ENCODE results near the gene UBP1. TPM values are rescaled to one million over a fixed set of nuclear protein-coding genes. Genes with fewer than 3 reads are reported as not detected.

Gene UBP1
- total and polyA plus RNA-seq, 4 donors, result 6.8 to 36.9 (median 16.5) TPM

DNA sequence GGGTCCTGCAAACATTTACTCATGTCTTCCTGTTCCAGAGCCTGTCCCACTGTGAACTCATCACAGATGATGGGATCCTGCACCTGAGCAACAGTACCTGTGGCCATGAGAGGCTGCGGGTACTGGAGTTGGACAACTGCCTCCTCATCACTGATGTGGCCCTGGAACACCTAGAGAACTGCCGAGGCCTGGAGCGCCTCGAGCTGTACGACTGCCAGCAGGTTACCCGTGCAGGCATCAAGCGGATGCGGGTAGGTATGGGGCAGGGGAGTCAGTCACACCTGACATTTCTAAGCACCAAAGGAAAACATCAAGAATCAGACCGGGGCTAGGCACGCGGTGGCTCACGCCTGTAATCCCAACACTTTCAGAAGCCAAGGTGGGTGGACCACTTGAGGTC is 56.3 kb downstream of the UBP1 start:
- TF ChIP-seq FOXA2 (IDR thresholded peaks at IDR 0.05) (no peak), NR2F2 (IDR thresholded peaks at IDR 0.05) (no peak), GABPA (IDR thresholded peaks at IDR 0.05 in 1 of 2, conservative IDR thresholded peaks at IDR 0.05 in 1 of 2) (no peak), FOXA1 (IDR thresholded peaks at IDR 0.05) (no peak), TAF1 (conservative IDR thresholded peaks at IDR 0.05) (no peak), HNF4A (conservative IDR thresholded peaks at IDR 0.05) (no peak), EGR1 (IDR thresholded peaks at IDR 0.05; ENCODE audit: low read depth in 2 of 2) (no peak), JUND (IDR thresholded peaks at IDR 0.05) (no peak)
- TF ChIP-seq, protein P1, sequence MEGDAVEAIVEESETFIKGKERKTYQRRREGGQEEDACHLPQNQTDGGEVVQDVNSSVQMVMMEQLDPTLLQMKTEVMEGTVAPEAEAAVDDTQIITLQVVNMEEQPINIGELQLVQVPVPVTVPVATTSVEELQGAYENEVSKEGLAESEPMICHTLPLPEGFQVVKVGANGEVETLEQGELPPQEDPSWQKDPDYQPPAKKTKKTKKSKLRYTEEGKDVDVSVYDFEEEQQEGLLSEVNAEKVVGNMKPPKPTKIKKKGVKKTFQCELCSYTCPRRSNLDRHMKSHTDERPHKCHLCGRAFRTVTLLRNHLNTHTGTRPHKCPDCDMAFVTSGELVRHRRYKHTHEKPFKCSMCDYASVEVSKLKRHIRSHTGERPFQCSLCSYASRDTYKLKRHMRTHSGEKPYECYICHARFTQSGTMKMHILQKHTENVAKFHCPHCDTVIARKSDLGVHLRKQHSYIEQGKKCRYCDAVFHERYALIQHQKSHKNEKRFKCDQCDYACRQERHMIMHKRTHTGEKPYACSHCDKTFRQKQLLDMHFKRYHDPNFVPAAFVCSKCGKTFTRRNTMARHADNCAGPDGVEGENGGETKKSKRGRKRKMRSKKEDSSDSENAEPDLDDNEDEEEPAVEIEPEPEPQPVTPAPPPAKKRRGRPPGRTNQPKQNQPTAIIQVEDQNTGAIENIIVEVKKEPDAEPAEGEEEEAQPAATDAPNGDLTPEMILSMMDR (IDR thresholded peaks at IDR 0.05; ENCODE audit: low read depth, low read length, missing input control), result no peak
- TF ChIP-seq, protein P2, sequence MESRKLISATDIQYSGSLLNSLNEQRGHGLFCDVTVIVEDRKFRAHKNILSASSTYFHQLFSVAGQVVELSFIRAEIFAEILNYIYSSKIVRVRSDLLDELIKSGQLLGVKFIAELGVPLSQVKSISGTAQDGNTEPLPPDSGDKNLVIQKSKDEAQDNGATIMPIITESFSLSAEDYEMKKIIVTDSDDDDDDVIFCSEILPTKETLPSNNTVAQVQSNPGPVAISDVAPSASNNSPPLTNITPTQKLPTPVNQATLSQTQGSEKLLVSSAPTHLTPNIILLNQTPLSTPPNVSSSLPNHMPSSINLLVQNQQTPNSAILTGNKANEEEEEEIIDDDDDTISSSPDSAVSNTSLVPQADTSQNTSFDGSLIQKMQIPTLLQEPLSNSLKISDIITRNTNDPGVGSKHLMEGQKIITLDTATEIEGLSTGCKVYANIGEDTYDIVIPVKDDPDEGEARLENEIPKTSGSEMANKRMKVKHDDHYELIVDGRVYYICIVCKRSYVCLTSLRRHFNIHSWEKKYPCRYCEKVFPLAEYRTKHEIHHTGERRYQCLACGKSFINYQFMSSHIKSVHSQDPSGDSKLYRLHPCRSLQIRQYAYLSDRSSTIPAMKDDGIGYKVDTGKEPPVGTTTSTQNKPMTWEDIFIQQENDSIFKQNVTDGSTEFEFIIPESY (IDR thresholded peaks at IDR 0.05), result no peak
- TF ChIP-seq, protein P3, sequence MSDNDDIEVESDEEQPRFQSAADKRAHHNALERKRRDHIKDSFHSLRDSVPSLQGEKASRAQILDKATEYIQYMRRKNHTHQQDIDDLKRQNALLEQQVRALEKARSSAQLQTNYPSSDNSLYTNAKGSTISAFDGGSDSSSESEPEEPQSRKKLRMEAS (IDR thresholded peaks at IDR 0.05), result no peak
- no peak overlapping the region for H3K27ac ChIP-seq (ENCODE audit: low read depth in 1 of 2, low read length in 2 of 2)
- no peak overlapping the region for H3K4me3 ChIP-seq (ENCODE audit: low read depth in 1 of 3, low read length in 3 of 3)
- H3K27me3 ChIP-seq (ENCODE audit: control insufficient read depth in 4 of 4, insufficient read depth in 4 of 4, low read length in 3 of 4), result no peaks in the 10 kb centered on the region
- H3K9me3 ChIP-seq (ENCODE audit: control insufficient read depth in 4 of 4, low read length in 3 of 4), result no peaks in the 10 kb centered on the region
- 98% methylated on average over 12 of the region's 12 CpGs for WGBS
- DNase-seq (ENCODE audit: low spot score), result no peak
- peaks cover 0 to 18% (median 8%) of the 10 kb centered on the region in 4 donors for H3K36me3 ChIP-seq (ENCODE audit: control insufficient read depth in 4 of 4, insufficient read depth in 3 of 4, low read depth in 1 of 4, low read length in 3 of 4)
- H3K4me1 ChIP-seq (ENCODE audit: control insufficient read depth in 4 of 4, insufficient read depth in 4 of 4, low read length in 3 of 4), result no peaks in the 10 kb centered on the region
- no peak overlapping the region for H3K9ac ChIP-seq (ENCODE audit: low read depth in 1 of 2, low read length in 2 of 2)

DNA sequence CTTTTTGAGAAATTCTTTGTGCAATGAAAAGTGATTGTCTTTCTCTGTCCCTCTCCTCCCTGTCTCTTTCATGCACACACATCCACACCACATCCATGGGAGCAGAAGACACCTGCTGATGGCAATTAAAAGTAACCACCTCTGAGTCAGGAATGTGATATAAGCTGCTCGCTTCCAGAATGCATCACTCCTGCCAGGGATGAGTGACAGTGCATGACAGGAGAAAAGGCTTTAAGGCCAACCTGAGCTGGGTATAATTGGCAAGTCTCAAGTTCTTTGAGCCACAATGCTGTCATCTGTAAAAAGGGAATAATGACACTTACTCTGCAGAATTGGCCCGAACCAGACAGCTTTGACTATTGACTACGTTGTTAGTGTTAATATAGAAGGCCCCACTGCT is 59.6 kb downstream of the UBP1 start:
- no peaks in the 10 kb centered on the region for H3K27me3 ChIP-seq (ENCODE audit: control insufficient read depth in 4 of 4, insufficient read depth in 4 of 4, low read length in 3 of 4)
- H3K4me3 ChIP-seq (ENCODE audit: low read depth in 1 of 3, low read length in 3 of 3), result no peak overlapping the region

More for the DNA sequence above, 59.6 kb downstream of the UBP1 start:
- Histone ChIP-seq H3K9ac (ENCODE audit: low read depth in 1 of 2, low read length in 2 of 2) (no peak overlapping the region), H3K36me3 (ENCODE audit: control insufficient read depth in 4 of 4, insufficient read depth in 3 of 4, low read depth in 1 of 4, low read length in 3 of 4) (peaks cover 0 to 2% (median 1%) of the 10 kb centered on the region in 4 donors), H3K9me3 (ENCODE audit: control insufficient read depth in 4 of 4, low read length in 3 of 4) (no peaks in the 10 kb centered on the region), H3K27ac (ENCODE audit: low read depth in 1 of 2, low read length in 2 of 2) (no peak overlapping the region), H3K4me1 (ENCODE audit: control insufficient read depth in 4 of 4, insufficient read depth in 4 of 4, low read length in 3 of 4) (no peaks in the 10 kb centered on the region)
- DNase-seq (ENCODE audit: low spot score), result no peak
- 96% methylated on average over 3 of the region's 3 CpGs for WGBS
- TF ChIP-seq NR2F2 (IDR thresholded peaks at IDR 0.05), result no peak
- TF ChIP-seq RAD21 (IDR thresholded peaks at IDR 0.05), result no peak
- no peak for TF ChIP-seq HNF4A (conservative IDR thresholded peaks at IDR 0.05)
- TF ChIP-seq RXRA (IDR thresholded peaks at IDR 0.05), result no peak
- TF ChIP-seq HNF4G (IDR thresholded peaks at IDR 0.05), result no peak
- TF ChIP-seq, protein P4, sequence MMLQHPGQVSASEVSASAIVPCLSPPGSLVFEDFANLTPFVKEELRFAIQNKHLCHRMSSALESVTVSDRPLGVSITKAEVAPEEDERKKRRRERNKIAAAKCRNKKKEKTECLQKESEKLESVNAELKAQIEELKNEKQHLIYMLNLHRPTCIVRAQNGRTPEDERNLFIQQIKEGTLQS (IDR thresholded peaks at IDR 0.05), result no peak
- TF ChIP-seq, protein P5, sequence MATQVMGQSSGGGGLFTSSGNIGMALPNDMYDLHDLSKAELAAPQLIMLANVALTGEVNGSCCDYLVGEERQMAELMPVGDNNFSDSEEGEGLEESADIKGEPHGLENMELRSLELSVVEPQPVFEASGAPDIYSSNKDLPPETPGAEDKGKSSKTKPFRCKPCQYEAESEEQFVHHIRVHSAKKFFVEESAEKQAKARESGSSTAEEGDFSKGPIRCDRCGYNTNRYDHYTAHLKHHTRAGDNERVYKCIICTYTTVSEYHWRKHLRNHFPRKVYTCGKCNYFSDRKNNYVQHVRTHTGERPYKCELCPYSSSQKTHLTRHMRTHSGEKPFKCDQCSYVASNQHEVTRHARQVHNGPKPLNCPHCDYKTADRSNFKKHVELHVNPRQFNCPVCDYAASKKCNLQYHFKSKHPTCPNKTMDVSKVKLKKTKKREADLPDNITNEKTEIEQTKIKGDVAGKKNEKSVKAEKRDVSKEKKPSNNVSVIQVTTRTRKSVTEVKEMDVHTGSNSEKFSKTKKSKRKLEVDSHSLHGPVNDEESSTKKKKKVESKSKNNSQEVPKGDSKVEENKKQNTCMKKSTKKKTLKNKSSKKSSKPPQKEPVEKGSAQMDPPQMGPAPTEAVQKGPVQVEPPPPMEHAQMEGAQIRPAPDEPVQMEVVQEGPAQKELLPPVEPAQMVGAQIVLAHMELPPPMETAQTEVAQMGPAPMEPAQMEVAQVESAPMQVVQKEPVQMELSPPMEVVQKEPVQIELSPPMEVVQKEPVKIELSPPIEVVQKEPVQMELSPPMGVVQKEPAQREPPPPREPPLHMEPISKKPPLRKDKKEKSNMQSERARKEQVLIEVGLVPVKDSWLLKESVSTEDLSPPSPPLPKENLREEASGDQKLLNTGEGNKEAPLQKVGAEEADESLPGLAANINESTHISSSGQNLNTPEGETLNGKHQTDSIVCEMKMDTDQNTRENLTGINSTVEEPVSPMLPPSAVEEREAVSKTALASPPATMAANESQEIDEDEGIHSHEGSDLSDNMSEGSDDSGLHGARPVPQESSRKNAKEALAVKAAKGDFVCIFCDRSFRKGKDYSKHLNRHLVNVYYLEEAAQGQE (IDR thresholded peaks at IDR 0.05), result no peak
- TF ChIP-seq GABPA (IDR thresholded peaks at IDR 0.05 in 1 of 2, conservative IDR thresholded peaks at IDR 0.05 in 1 of 2), result no peak
- TF ChIP-seq FOXA1 (IDR thresholded peaks at IDR 0.05), result no peak
- TF ChIP-seq, protein P3 (IDR thresholded peaks at IDR 0.05), result no peak
- TF ChIP-seq, protein P1 (IDR thresholded peaks at IDR 0.05; ENCODE audit: low read depth, low read length, missing input control), result no peak
- no peak for TF ChIP-seq TAF1 (conservative IDR thresholded peaks at IDR 0.05)
- TF ChIP-seq FOXA2 (IDR thresholded peaks at IDR 0.05), result no peak
- no peak for TF ChIP-seq JUND (IDR thresholded peaks at IDR 0.05)
- TF ChIP-seq, protein P2 (IDR thresholded peaks at IDR 0.05), result no peak
- TF ChIP-seq SP1 (IDR thresholded peaks at IDR 0.05), result no peak
- TF ChIP-seq YY1 (IDR thresholded peaks at IDR 0.05), result no peak
- no peak for TF ChIP-seq EGR1 (IDR thresholded peaks at IDR 0.05; ENCODE audit: low read depth in 2 of 2)

Measured in liver (tissue), 9 donors.